ENCODE measurements around the gene BCAN. TPM values are rescaled to one million over a fixed set of nuclear protein-coding genes. Genes with fewer than 3 reads are reported as not detected.

The BCAN gene
- polyA plus RNA-seq, 4 donors, result 0.12 to 0.58 (median 0.13) TPM; not detected in 1

DNA sequence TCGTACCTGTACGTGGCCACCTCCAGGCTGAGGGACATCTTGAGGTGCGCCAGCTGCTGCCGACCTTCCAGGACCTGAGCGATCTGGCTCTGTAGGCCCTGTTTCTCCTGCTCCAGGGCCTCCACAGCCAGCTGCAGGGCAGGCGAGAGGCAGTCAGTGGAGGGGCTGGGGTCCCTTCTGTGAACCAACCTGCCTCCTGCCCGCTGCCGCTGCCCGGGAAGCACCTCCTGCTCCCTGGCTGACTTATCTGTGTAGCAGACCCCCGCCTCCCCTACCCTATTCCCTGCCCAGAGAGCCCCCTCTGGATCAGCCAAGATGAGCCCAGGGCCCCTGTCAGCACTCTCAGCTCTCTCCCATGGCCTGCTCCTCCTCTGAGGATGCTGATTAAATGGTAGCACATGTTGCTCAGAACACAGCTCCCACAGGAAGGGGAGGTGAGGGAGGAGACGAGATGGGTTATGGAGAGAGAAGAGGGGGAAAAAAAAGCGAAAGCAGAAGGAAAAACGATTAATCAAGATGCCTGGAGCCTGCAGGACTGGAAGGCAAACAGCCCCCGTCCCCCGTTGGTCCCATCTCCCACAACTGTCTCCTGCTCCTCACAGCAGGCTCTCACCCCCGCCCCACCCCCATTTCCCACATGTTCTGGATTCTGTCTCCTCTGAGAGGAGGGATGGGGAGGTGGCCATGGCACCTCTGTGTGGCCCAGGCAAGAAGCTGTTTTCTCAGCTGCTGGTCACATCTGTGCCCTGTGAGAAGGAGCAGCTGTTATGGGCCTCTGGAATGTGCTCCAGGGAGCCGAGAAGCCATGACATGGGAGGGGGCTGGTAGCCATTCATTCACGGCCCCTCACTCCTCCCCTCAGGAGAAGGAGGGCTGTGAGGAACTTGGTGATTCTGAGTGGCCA lies 33.5 kb downstream of the BCAN start:
- no peak for DNase-seq (ENCODE audit: low read depth in 4 of 4, low spot score in 3 of 4)

DNA sequence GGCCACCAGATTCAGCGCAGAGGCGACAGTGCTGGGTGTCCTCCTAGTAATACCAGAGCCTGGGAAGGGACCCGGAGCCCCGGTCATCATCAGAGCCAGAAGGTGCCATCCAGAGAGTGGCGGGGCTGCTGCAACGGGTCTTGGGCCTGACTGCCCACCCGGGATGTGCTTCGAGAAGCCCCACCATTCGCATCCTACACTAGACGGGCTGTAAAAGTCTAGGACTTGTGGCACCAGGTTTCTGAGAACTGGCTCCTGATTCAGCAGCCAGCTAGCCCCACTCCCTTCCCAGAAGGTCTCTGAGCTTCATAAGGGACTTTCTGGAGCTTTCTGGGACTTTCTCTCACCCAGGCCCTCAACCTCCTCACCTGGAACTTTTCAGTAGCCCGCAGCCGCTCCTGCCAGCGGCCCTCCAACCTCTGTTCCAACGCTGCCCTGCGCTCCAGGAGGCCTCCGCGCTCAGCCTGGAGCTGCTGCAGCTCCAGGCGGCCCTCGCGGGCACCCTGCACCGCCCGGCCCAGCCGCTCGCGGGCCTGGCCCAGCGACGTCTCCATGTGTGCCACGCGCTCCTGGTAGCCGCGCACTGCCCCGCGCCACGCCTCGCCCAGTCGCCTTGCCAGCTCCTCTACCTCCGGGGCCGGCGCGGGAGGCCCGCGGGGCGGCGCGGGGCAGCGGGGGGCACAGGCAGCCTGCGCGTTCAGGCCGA lies 34.4 kb downstream of the BCAN start:
- DNase-seq (ENCODE audit: low read depth in 4 of 4, low spot score in 3 of 4), result no peak

DNA sequence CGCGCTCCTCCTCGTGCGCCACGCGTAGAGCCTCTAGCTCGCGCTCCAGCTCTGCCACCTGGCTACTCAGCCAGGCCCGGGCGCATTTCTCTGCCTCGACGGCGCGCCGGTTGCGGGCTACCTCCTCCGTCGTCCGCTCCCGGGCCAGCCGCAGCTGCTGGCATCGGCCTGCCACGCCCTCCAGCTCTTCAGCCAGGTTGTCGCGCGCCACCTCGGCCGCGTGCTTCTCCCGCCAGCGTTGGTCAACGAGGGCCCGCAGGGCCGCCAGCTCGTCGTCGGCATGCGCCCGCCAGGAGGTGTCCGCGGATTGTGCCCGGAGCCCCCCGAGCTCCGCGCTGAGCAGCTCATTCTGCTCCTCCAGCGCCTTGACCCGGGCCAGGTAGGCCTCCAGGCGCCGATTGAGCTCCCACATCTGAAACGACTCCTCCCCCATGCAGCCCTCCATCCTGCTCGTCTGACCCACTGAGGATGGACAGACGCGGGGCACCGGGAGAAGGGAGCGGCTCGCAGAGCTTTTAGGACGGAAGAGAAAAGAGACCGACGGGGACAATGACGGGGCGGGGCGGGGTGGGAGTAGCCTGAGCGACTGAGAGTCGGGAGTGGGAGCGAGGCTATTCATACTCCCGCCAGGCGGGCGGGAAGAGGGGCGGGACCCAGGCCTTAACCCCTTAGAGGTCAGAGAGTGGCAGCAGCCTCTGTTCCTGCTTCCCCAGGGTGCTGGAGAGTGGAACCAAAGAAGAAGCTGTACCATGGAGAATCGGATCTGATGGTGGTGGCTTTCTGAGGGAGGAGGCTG lies 35.1 kb downstream of the BCAN start, which contains the start of gene NES:
Gene NES, minus strand, starts transcription at position 588 of the 796 bp plus-strand sequence. Its CDS starts 143 bp downstream, at position 445.
- no peak for DNase-seq (ENCODE audit: low read depth in 4 of 4, low spot score in 3 of 4)

DNA sequence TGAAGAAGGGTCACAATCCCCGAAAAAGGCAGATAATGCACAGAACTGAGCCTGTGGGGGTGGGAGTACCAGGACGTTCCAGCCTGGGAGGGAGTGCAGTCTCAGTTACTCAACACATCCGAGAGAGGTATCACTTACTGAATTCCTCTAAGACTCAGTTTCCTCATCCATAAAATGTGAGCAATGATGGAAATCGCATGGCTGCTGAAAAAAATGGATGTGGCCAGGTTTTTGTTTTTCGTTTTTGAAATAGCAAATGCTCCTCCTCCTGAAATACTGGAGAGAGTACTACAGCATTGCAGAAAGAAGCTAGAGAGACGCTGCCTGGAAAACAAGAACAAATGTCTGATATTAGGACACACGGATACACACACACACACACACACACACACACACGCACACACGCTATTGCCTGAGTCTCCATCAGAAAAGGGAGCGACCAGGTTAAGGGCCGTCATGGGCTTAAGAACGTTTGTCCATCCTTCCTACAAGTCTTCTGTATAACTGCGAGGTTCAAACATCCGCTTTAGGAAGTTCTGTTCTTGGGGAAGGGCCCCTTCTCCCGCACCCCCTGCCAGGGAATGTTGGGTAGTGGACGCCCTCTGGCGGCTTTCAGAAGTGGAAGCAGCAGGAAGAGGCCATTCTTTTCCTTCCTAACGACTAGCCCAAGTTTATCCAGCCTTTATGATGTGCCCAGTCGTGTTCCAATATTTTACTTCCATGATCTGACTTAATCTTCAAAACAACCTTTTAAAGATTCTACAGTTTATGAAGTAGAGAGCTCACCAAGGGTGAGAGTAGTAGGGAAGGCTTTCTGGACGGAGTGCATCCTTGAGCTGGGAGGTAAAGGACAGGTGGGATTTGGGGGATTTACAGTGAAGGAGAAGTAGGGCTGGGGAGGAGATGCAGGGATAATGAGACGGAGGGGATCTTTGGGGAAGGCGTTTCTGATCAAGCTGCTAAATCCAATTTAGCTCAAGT lies 36.0 kb downstream of the BCAN start:
- no peak for DNase-seq (ENCODE audit: low read depth in 4 of 4, low spot score in 3 of 4)

DNA sequence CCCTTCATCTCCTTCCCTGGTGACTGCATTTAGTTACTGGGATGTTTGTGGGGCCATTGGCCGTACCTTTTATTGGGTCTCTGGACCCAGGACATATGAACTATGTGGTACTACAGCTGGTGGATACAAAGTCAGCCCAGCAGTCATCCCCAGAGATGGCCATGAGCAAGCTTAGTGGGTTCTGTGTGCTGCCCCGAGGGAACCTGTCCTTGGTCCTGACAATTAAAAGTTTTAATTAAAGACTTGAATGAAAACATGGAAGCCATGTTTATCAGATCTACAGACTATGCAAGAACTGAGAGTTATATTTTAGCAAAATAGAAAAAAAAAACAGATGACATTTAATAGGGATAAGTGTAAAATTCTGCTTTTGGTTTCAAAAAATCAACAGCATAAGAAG lies 38.1 kb downstream of the BCAN start:
- no peak for DNase-seq (ENCODE audit: low read depth in 4 of 4, low spot score in 3 of 4)

DNA sequence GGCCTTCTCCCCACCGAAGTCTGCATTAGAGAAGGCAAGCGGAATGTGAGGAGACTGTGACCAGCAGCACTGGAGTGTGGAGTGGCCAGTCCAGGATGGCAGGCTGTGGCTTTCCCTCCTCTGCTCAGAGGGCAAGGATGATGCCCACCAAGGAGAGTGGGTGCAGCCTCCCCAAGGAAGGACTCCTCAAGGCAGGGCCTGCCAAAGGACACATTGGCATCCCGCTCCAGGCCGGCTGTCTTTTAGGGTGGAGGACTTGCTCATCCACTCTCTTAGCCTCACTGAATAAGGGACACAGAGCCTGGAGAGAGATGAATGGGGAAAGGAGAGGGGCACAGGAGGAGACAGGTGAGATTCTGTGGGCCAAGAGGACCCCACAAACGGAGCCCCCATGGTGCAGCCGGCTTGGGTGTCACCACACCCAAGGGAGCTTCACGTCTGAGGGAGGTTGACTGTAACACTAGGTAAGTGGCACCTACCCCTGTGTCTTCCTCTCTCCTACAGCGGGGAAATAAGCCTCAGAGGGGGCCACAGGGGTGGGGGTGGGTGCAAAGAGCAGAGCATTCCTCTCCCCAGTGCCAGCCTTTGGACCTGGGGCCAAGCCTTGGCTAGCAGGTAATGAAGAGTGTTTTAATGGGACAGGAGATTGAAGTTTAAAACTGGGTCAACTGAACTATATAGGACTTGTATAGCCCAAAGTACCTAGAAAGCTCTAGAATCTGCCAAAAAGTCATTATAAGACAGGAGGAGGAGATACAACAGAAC lies 39.5 kb downstream of the BCAN start:
- DNase-seq (ENCODE audit: low read depth in 4 of 4, low spot score in 3 of 4), result no peak

DNA sequence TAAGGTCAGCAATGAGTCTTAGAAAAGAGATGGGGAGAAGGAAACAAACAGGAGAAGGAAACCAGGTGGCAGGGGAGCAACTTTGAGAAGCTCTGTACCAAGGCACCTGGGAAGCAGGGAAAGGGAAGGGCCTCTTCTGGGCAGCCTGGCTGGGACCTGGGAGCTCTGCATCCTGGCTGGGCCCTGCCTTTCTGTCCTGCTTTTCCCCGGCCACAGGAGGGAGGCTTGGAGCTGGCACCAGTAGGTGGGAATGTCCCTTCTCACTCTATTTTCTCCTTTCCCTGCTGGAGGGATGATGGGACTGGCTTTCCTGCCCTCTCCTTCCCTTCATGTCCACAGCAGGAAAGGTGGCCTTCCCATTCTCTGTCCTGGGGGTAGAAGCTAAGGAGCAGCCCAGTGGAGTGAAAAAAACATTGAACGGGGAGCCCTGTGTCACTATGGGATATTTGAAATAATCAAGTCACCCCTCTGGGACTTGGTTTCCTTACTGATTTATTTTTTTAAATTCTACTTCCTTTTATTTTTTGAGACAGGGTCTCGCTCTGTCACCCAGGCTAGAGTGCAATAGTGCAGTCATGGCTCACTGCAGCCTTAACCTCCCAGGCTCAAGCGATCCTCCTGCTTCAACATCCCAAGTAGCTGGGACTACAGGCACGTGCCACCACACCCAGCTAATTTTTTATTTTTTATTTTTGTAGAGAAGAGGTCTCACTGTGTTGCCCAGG lies 40.4 kb downstream of the BCAN start:
- no peak for DNase-seq (ENCODE audit: low read depth in 4 of 4, low spot score in 3 of 4)

DNA sequence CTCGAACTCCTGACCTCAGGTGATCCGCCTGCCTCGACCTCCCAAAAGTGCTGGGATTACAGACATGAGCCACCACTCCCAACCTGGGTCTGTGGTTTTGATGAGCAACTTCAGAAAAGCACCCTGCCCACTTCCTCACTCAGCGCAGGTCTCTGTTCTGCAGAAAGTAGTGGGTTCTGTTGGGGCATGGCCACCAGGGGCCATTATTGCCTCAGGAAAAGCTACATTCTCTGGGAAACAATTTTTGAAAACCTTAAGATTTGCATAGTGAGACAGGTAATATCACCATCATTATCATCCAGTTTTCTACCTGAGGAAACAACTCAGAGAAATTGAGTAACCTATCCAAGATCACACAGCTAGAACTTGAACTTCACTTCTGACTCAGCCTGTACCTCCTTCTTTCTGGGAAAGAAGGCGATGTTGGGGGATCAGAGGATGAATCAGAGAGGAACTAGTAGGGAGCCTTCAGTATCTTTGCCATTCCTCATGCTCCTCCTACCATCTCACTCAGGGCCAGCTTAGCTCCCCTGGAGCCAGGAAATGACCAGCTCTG lies 42.4 kb downstream of the BCAN start:
- no peak for DNase-seq (ENCODE audit: low read depth in 4 of 4, low spot score in 3 of 4)

DNA sequence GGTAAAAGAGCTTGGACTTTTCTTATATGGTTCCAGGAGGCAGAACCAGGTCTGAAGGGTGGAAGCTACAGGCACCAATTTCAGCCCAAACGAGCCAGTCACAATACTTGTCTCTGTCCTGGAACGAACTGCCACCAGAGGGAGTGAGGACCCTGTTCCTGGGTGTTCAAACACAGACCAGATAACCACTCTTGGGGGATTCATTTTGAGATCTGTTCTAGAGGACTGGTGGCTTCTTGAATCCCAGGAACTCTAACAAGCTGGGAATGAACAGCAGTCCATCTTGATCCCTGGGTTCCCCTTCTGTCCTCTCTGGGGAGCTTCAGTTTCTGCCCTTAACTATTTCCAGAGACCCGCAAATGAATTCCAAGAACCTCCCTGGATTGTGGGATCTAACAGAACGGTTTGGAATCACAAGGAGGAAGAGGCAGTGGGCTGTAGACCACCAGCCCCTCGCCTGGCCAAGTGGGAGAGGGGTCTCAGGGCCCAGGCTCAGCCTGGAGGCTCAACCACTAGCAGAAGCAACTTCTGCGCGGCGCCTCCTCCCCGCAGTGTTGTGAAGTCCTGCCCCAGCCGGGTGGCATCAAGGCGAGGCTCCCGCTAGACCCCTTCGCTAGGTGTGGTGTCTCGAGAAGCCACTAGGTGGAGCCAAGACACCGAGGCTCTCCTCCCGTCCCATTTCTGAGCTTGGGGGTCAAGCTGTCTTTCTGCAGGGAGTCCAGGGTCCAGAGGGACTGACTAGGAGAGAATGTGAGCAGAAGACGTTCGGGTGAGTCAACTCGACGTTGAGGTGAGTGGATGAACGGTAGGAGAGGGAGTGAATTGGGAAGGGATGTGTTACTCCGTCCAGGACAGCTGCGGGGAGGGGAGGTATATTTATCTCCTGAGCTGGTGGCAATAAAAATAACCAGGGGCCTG lies 47.4 kb downstream of the BCAN start:
- peak; percentile 78 to 86 (median 84) for DNase-seq (ENCODE audit: low read depth in 4 of 4, low spot score in 3 of 4)

DNA sequence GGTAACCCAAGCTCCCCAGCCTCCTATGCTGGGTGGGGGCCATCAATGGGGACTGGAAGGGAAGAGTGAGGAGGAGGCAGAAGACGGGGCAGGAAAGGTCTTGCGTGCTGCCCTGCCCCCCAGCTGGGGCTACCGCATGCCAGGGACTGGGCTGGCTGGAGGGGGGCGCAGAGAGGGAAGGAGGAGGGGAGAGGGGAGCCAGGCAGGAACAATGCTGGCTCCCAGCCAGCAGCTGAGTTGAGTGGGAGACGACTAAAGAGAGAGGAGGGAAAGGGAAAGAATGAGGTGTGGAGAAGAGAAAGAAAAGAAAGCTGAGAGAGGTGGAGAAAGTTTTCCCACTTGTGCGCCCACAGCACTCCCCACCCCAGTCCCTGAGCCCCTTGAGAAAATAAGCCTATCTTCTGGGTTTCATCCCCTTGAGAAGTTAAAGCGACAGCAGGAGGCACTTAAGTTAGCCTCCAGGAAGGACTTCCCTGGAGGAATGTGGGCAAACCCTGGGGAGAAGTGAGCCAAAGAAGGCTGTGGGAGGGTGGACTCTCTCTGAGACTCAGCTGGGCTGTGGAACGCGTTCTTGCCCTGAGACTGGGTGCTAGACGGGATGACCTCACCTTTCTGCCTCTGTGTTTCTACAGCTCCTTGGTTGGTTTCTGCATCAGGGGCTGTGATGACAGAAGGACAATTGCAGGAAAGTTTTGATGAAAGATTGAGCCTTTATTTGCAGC lies 48.2 kb downstream of the BCAN start:
- no peak for DNase-seq (ENCODE audit: low read depth in 4 of 4, low spot score in 3 of 4)

DNA sequence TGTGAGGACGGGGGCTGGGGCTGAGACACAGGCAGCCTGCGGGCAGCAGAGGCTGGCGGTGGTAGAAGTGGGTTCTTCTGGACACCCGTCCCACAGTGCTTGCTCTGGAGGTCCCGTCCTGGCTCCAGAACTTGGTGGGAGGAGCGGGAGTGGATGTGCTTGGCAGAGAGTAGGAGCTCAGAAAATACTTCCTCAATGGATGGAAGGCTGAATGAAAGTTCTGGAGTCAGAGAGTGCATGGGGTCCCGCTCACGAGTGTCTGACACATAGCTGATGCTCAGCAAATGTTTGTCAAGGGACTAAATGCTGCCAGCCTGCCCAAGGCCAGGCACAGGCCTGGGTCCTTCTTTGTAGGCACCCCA lies 48.7 kb downstream of the BCAN start:
- DNase-seq (ENCODE audit: low read depth in 4 of 4, low spot score in 3 of 4), result no peak

DNA sequence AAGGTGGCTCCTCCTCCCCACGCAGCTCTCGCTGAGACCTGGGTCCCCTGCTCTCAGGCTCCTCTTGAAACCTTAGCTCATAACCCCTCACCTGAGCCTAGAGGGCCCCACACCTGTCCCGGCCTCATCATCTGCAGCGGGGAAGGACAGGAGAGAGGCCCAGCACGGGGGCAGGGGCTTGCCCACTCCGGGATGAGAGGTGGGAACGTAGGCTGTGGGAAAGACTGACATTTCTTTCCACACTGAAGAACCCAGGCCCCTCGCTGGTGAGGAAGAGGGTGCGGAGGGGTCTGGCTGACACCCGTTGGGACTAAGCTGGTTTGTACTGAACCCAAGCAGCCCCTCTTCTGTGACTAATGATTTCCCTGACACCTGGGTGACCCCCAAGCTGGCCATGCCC lies 49.3 kb downstream of the BCAN start:
- DNase-seq (ENCODE audit: low read depth in 4 of 4, low spot score in 3 of 4), result no peak

DNA sequence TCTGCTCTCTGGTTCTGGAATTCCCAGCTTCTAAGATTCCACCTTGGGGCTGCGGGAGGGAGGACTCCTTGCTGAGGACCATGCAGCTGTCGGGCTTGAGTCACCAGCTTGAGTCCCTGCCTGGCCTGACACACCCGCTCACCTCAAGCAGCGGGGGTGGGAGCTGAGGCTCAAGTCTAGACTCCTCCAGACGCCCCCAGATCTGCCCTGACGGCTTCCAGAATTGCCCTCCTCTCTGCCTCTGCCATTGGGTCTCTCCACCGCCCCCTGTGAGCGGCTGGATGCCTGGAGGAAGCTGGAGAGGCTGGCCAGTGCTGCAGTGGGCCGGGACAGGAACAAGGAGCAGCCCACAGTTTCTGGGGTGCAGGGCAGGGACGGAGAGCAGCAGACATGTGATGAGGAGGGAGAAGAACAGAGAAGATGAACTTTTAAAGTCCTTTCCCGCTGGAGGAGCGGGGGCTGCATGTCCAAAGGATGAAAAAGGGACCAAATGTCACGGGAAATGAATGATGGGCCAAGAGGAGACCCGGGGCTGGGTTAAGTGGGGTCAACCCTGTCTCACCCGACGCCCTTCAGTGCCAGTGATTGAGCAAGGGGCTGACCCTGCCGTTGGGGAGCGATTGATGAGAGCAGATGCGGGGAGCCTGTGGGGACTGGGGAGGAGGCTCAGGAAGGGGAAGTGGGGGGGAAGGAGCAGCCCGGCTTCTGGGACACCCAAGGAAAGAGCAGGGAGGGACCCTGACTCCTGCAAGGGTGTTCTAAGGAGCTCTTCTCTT lies 49.9 kb downstream of the BCAN start:
- DNase-seq (ENCODE audit: low read depth in 4 of 4, low spot score in 3 of 4), result no peak

DNA sequence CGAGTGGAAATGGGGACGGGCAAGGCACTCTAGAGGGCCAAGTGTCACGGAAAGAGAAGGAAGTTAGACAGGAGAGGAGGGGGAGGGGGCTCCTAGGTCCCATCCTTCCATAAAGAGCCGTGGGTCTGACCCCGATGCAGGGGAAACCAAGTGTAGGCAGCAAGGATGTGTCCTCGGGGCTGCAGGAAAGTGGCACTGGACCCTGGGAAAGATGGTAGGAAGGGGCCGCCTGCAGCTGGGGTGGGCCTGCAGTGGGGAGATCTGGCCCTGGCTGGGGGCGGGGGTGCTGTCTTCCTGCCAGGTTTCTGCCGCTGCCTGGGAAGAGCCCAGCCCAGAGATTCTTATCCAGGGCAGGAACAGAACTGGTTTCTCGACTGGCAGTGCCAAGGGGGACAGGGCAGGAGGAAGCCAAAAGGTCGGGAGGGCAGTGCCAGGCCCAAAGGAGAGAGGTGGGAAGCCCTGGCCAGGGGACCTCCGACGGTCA lies 50.6 kb downstream of the BCAN start:
- DNase-seq (ENCODE audit: low read depth in 4 of 4, low spot score in 3 of 4), result no peak
